IMR-90 (cell line): Measurements from ENCODE around the gene KDM2A.

ENCODE experiments used
- CTCF ChIP-seq: conservative IDR thresholded peaks from 2 replicates; pipeline ENCODE4 v1.5.1; 2012; ENCODE audit warnings: mild to moderate bottlenecking, low read depth, low read length, improper control_type of control experiment
- POLR2A ChIP-seq: IDR thresholded peaks from 2 replicates; pipeline ENCODE4 v1.6.1; 2012; ENCODE audit warnings: mild to moderate bottlenecking, low read depth, low read length

GRCh38 chr11:67300756-67301312 lies 181.8 kb downstream of the KDM2A start:
- TF ChIP-seq POLR2A (no peak), CTCF (no peak)
